ENCODE results near the gene UCN3.
A peak's percentile ranks its signal among the peaks of the same experiment; 100 is the strongest.

The UCN3 gene

DNA sequence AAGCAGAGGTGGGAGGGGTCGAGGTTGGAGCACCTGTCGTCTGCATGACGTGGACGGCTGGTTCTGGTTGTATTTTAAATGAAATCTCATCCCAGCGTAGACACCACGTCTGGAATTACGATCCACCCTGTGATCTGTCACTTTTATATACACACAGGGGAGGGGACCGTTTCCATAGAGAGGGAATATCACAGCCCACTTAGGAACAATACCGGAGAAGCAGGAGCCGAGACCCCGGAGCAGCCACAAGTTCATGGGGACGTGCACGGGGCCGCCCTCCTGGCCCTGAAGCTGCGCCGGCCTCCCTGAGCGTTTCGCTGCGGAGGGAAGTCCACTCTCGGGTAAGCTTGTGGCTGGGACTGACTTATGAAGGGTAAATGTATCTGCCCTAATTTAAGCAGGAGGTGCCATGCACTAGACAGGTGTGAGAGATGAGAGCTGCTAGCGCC lies at the start of gene UCN3:
UCN3 (plus strand) TSS at position 77 of the 449 bp plus-strand sequence. CDS start 8,755 bp downstream, outside the sequence.
- DNase-seq: peak; percentile 13

- no peak for DNase-seq
Measured at GRCh38 chr10:5317547-5318107, 47.1 kb upstream of the UCN3 start.

DNA sequence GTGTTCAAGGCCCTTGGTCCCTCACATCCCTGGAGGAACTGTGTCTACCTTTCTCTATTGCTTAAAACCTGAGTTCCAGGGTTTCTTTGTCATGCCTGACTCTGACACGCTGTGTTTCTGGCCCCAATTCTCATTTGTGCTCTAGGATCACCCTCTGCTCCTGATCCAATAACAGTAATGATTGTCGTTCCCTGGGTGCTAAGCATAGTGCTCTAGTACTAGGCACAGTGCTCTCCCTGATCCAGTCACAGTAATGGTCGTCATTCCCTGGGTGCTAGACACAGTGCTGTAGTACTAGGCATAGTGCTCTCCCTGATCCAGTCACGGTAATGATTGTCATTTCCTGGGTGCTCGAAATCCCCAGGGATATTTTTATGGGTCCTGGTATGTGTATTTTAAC lies 46.6 kb upstream of the UCN3 start:
- no peak for DNase-seq

DNA sequence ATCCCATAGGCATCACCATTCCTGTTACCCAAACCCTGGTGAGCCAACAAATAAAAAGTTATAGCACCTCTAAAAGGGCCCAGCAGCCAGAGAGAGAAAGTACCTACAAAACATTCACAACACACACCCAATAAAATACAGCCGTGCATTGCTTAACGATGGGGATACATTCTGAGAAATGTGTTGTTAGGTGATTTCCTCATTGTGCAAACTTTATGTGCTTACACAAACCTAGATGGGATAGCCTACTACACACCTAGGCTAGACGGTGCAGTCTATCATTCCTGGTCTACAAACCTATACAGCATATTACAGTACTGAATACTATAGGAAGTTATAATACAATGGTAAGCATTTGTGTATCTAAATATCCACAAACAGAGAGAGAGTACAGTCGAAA lies 44.9 kb upstream of the UCN3 start:
- no peak for DNase-seq

GRCh38 chr10:5321273-5321672 lies 43.5 kb upstream of the UCN3 start:
- no peak for DNase-seq

DNA sequence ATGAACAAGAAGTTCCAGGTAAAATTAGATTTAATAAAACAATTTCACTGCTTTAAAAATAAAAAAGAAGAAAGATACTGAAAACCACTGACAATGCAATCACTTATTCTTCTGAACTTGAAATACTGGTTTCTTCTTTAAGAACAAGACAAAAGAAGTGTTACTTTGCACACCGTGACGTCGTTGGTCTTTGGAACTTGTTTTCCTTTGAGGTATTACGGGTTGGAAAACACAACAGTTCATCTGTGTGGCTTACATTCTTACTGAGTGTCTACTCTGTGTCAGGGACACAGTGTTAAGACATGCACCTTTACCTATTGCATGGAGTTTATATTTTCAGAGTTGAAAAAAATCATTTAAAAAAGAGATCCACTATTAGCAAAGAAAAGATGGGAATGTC lies 41.3 kb upstream of the UCN3 start:
- DNase-seq: no peak

DNA sequence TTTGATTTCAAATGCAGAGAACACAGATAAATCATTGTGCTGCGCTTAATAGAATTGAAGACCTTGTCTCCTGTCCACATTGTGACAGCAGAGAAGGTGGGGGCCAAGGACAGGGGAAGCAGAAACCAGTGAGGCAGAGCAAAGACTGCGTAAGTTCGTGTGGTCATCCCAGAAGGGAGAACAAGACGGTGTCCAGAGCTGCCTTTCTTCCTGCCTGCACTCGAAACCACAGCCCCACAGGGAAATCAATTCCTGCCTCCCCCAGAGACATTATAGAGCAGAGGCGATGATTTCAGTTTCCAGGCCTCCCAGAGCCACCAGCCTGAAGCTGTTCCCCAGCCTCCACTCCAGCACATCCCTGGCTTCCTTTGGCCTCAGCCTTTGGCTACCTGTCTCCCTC lies 39.7 kb upstream of the UCN3 start:
- DNase-seq: no peak

DNA sequence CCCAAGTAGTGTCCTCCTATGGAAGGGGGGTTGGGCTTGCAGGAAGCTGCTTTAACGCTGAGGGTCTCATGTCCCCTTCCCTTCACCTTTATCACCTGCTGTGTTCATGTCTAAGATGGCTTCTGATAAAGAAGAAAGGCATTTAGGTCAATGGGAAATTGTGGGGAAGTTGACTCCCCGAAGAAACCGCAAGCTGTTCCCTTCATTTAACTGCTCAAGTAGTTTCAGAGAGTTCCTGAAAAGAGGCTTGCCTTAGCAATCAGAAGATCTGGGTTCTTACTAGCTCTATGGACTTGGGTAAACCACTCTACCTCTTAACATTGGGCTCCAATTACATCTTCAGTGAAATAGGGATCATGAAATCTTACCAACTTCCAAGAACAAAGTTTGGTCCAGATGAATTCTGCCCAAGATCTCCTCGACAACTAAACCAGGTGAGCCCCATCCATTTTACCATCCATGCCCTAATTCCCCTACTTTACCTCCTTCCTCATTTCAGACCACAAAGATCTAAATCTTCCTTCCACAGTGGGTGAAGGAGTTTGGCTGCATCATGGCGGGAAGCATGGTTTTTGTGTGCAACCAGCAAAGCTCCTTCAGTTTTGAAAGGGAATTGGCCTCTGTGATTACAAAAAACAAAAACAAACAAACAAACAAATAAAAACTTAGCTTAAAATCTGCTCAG lies 30.4 kb upstream of the UCN3 start:
- DNase-seq: no peak

DNA sequence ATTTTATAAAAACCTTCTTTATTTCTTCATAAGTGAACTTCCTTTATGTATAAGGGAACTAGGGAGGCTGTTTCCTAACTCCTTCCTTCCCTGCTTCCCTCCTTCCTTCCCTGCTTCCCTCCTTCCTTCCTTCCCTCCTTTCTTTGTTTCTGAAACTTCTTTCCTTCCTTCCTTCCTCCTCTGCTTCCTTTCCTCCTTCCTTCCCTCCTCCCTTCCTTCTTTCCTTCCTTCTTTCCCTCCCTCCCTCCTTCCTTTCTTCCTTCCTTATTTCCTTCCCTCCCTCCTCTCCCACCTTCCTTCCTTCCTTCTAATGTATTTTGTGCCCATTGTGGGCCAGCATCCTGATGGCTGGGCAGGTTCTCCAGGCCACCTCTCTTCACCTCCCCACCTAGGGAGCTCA lies 26.8 kb upstream of the UCN3 start:
- DNase-seq: no peak

- no peak for DNase-seq
Measured at GRCh38 chr10:5343092-5343491, 21.7 kb upstream of the UCN3 start.

DNA sequence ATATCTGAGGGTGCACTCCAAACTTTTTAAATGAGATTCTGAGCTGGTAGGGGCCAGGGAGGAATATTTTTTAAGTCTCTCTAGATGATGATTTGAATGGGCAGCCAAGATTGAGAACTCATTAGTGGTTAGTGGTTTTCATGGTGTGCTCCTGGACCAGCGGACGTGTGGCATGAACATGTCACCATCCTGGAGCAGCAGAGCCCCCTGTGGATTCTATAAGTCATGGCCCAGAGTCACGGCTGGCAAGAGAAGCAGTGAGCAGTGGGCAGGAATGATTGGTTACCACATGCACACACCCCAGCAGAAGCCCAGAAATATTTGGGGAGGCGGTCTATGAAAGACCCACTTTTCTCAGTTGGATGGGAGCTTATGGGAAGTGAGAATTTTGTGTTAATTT lies 21.2 kb upstream of the UCN3 start:
- DNase-seq: no peak

GRCh38 chr10:5343979-5344378 lies 20.8 kb upstream of the UCN3 start:
- DNase-seq: no peak

DNA sequence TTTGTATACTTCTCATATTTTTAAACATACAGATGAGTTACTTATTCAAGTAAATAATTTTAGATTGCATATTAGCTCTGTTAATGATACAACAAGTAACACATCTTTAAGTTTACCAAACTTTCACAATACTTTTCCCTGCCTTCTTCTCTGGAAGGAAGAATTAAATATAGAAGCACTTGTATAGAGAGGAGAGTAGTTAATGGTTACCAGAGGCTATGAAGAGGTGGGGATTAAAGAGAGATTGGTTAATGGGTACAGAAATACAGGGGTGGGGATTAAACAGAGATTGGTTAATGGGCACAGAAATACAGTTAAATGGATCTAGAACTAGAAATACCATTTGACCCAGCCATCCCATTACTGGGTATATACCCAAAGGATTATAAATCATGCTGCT lies 20.0 kb upstream of the UCN3 start:
- no peak for DNase-seq

DNA sequence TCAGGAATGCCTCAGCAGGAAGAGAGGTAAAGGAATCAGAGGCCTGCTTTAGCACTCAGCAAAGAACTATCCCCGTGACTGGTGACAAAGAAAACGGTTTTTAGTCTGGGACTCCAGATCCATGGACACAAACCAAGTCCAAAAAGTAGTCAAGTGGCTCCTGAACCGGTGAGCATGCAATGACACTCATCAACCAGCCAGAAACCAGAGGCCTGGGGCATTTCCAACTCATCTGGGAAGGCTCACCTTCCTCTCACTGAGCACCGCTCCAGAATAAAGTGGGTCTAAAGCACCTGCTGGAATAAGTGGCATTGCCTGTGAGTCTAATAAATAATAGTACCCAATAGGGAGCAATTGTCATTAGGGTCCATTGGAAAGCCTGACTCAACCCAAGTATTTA lies 17.9 kb upstream of the UCN3 start:
- no peak for DNase-seq

DNA sequence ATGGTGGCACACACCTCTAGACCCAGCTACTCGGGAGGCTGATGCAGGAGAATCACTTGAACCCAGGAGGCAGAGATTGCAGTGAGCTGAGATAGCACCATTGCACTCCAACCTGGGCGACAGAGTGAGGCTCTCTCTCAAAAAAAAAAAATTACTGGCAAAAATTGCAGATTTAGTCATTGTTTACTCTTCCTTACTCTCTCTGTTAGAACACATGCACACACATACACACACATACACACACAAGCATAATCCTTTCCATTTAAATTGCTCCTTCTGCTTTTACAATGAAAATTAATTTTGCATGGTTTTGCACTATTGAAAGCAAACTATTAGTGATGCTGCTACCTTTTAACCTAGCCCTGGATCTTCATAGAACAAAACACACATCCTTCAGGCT lies 15.4 kb upstream of the UCN3 start:
- no peak for DNase-seq

DNA sequence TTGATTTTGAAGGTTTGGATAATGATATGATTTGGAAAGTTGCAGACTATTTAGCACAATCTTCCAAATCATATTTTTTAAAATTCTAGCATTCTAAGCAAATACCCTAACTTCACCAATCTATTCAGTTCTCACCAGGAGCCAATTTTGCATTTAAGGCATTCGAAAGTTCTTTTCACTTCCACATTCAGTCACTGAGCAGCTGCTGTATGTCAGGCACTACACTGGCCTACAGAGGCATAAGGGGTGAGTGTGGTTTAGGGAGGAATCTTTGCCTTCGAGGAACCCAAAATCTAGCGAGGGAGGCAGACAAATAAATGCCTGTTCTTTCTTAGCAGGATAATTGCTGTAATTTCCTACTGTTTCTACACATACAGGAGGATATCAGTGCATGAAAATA lies 10.7 kb upstream of the UCN3 start:
- DNase-seq: no peak

GRCh38 chr10:5355594-5356301 lies 9.0 kb upstream of the UCN3 start:
- no peak for DNase-seq

GRCh38 chr10:5356302-5356763 lies 8.4 kb upstream of the UCN3 start:
- DNase-seq: no peak

DNA sequence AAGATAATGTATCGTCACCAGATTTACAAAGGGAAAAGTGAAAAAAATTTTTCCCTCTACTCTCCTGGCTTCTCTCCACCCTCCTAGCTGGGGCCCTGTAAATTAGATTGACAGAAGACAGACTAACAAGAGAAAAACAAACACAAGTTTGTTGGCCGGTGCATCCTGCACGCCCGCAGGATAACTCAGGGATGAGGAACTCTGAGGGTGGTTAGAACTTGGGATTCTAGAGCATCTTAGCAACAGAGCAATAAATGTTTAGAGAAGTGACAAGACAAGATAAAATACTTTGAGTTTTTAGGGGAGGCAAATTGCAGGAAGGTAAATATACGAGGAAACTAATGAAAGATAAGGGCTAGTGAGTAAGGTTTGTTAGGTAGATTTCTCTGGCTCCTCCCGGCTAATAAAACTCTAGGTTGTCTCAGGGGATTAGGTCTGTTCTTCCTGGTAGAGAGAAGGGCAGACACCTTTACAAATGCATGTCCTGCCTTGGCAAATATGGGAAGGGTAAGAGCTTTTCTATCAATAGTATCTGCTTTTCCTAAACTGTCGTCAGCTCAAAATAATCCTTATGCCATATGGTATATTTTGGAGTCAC lies 4.3 kb upstream of the UCN3 start:
- no peak for DNase-seq

- DNase-seq: no peak
Measured at GRCh38 chr10:5361966-5362365, 2.8 kb upstream of the UCN3 start.

- DNase-seq: no peak
Measured at GRCh38 chr10:5362873-5363272, 1.9 kb upstream of the UCN3 start.

GRCh38 chr10:5364374-5364773 lies 392 bp upstream of the UCN3 start:
- DNase-seq: no peak

DNA sequence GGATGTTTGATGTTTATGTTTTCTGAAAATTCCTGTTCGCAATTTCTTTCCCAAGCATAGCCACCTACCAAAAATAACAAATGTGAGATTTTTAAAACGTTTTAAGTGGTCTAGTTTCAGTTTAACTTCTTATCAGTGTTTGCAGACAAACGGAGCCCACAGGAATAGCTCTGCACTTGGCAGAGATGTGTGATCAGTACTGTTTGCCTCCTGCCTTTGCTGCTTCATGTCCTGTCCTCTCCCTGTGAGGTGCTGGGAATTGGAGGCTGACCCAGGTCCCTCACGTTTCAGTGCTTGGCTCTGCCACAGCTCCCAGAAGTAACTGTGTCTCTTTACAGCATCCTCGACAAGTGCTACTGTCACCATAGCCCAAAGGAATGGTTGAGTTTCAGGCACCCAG lies 1.2 kb downstream of the UCN3 start:
- DNase-seq: no peak

All from NCI-H345 (cell line).